Keratinocyte (primary cell): ENCODE results near the gene CHID1. TPM values are rescaled to one million over a fixed set of nuclear protein-coding genes. Genes with fewer than 3 reads are reported as not detected.

ENCODE experiments used
- DNase-seq: peaks from one replicate; pipeline ENCODE4 v3.0.0-alpha.2; 2011; ENCODE audit warnings: low read depth, missing footprints, low spot score
- FAIRE-seq: peaks from 2 replicates; lab custom pipeline; 2011; peaks lifted over from hg19 to GRCh38; lab: Jason Lieb, UNC
- H2AFZ ChIP-seq: 2 replicates; pipeline ENCODE4 v1.6.0; 2012; ENCODE audit warnings: low read length, control low read depth, inconsistent platforms; ENCODE audit not compliant: control insufficient read depth
- H3K27ac ChIP-seq: 2 replicates; pipeline ENCODE4 v1.5.1; 2011; ENCODE audit warnings: low read length; ENCODE audit not compliant: control insufficient read depth, insufficient read depth
- H3K27me3 ChIP-seq: 3 replicates; pipeline ENCODE4 v1.6.0; 2011; ENCODE audit warnings: low read length; ENCODE audit not compliant: control insufficient read depth, insufficient read depth; ENCODE audit errors: extremely low read depth
- H3K36me3 ChIP-seq, 2 experiments: 2 replicates in 1 of 2; 3 replicates in 1 of 2; pipeline ENCODE4 v1.5.1; 2011; ENCODE audit warnings: low read length in 2 of 2, mild to moderate bottlenecking in 1 of 2; ENCODE audit not compliant: control insufficient read depth in 2 of 2, insufficient read depth in 2 of 2; ENCODE audit errors: extremely low read depth in 1 of 2
- H3K4me1 ChIP-seq: 3 replicates; pipeline ENCODE4 v1.5.1; 2011; ENCODE audit warnings: low read length; ENCODE audit not compliant: control insufficient read depth, insufficient read depth; ENCODE audit errors: extremely low read depth
- H3K4me2 ChIP-seq: 3 replicates; pipeline ENCODE4 v1.6.0; 2011; ENCODE audit warnings: low read depth, low read length; ENCODE audit not compliant: control insufficient read depth, insufficient read depth; ENCODE audit errors: extremely low read depth
- H3K4me3 ChIP-seq, 3 experiments: fragments of 200-600 bp in 1 of 3; sonication (generic) in 1 of 3; 2 replicates in 2 of 3; 3 replicates in 1 of 3; pipeline ENCODE4 v1.5.1; 2011 to 2016; ENCODE audit warnings: low read length in 3 of 3, mild to moderate bottlenecking in 3 of 3, control low read depth in 2 of 3, inconsistent platforms in 1 of 3, low read depth in 1 of 3, mixed read lengths in 1 of 3, mixed run types in 1 of 3, moderate library complexity in 1 of 3; ENCODE audit not compliant: control insufficient read depth in 2 of 3, insufficient read depth in 2 of 3; ENCODE audit errors: extremely low read depth in 1 of 3
- H3K79me2 ChIP-seq: 2 replicates; pipeline ENCODE4 v1.6.0; 2012; ENCODE audit warnings: low read length; ENCODE audit not compliant: control insufficient read depth, insufficient read depth
- H3K9ac ChIP-seq: 3 replicates; pipeline ENCODE4 v1.6.0; 2011; ENCODE audit warnings: low read length; ENCODE audit not compliant: control insufficient read depth, insufficient read depth; ENCODE audit errors: extremely low read depth
- H3K9me1 ChIP-seq: 3 replicates; pipeline ENCODE4 v1.6.0; 2011; ENCODE audit warnings: low read length; ENCODE audit not compliant: control insufficient read depth, insufficient read depth; ENCODE audit errors: extremely low read depth
- H3K9me3 ChIP-seq: 2 replicates; pipeline ENCODE4 v1.5.1; 2012; ENCODE audit warnings: low read depth, low read length; ENCODE audit not compliant: control insufficient read depth
- H4K20me1 ChIP-seq: 3 replicates; pipeline ENCODE4 v1.6.0; 2011; ENCODE audit warnings: low read length; ENCODE audit not compliant: control insufficient read depth, insufficient read depth; ENCODE audit errors: extremely low read depth
- EZH2 ChIP-seq: IDR thresholded peaks from one replicate; pipeline ENCODE4 v1.6.1; 2012; ENCODE audit warnings: inconsistent platforms, mild to moderate bottlenecking, low read length, moderate library complexity
- dilution Hi-C: fragments of 300-500 bp; cut with MboI; formaldehyde crosslinking; loops from one replicate; pipeline ENCODE4 v1.7.0; 2020; ENCODE audit warnings: low sequenced_read_pairs; ENCODE audit not compliant: extremely low pct_ligation_motif_present
- polyA plus RNA-seq, 5 experiments: library from polyadenylated mRNA; depleted of rRNA in 3 of 5; stranded (reverse) in 3 of 5; stranded (forward) in 1 of 5; unstranded in 1 of 5; fragments of >200 nt; gene quantifications; 1 replicate in 1 of 5; 2 replicates in 3 of 5; 3 replicates in 1 of 5; pipeline versions ENCODE4 v1.2.1 to v1.2.3, GENCODE V29; 2011 to 2012; ENCODE audit warnings: missing spikeins in 2 of 5, low read depth in 1 of 5, low replicate concordance in 1 of 5
- TF ChIP-seq, protein P1 (sequence below), 3 experiments: IDR thresholded peaks in 1 of 3; conservative IDR thresholded peaks in 1 of 3; optimal IDR thresholded peaks in 1 of 3; 2 replicates in 2 of 3; 3 replicates in 1 of 3; pipeline versions ENCODE3 to v1.5.1; 2011; ENCODE audit warnings: low read length in 3 of 3, mild to moderate bottlenecking in 3 of 3, moderate library complexity in 2 of 3, control low read depth in 1 of 3, inconsistent platforms in 1 of 3; ENCODE audit not compliant: insufficient read depth in 2 of 3; ENCODE audit errors: extremely low read depth in 1 of 3

Gene CHID1
- polyA plus RNA-seq, 1 donor (not counting 4 experiments of a cell fraction or from before 2014, with no cell fraction given): 23.0 TPM

DNA sequence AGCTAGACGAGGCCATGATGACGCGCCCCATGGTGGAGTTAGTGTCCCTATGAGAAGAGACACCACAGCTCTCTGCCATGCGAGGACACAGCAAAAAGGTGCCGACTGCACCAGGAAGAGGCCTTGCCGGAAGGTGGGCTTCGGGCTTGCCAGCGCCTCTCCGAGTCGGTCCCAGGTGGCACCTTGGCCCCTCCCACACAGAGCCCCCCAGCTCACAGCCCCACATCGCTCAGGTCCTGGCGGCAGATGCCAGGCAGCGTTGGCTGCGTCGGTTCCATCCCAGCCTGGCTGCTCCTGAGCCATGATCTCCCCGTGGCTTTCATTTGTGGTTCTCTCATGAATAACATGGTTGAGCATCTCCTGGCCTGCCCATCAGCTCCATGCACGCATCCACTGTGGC, 24.0 kb downstream of the CHID1 start:
- H3K4me1 ChIP-seq: no peaks in the 10 kb centered on the region
- H3K9me1 ChIP-seq: no peaks in the 10 kb centered on the region
- no peaks in the 10 kb centered on the region for H3K79me2 ChIP-seq
- H3K27me3 ChIP-seq: no peaks in the 10 kb centered on the region
- no peak overlapping the region for H3K9ac ChIP-seq
- dilution Hi-C loops: no loop called here
- no peak overlapping the region for H2AFZ ChIP-seq
- no peaks in the 10 kb centered on the region for H3K9me3 ChIP-seq
- no peaks in the 10 kb centered on the region for H4K20me1 ChIP-seq
- H3K36me3 ChIP-seq: peaks cover 7 to 11% of the 10 kb centered on the region in 2 experiments
- no peak overlapping the region for H3K27ac ChIP-seq
- DNase-seq: no peak
- H3K4me2 ChIP-seq: no peak overlapping the region
- TF ChIP-seq, protein P1, sequence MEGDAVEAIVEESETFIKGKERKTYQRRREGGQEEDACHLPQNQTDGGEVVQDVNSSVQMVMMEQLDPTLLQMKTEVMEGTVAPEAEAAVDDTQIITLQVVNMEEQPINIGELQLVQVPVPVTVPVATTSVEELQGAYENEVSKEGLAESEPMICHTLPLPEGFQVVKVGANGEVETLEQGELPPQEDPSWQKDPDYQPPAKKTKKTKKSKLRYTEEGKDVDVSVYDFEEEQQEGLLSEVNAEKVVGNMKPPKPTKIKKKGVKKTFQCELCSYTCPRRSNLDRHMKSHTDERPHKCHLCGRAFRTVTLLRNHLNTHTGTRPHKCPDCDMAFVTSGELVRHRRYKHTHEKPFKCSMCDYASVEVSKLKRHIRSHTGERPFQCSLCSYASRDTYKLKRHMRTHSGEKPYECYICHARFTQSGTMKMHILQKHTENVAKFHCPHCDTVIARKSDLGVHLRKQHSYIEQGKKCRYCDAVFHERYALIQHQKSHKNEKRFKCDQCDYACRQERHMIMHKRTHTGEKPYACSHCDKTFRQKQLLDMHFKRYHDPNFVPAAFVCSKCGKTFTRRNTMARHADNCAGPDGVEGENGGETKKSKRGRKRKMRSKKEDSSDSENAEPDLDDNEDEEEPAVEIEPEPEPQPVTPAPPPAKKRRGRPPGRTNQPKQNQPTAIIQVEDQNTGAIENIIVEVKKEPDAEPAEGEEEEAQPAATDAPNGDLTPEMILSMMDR (optimal IDR thresholded peaks at IDR 0.05 in 1 of 3, IDR thresholded peaks at IDR 0.05 in 1 of 3, conservative IDR thresholded peaks at IDR 0.05 in 1 of 3; ENCODE audit: extremely low read depth in 1 of 3, insufficient read depth in 2 of 3, low read length in 3 of 3): no peak
- no peak for TF ChIP-seq EZH2
- FAIRE-seq: no peak
- H3K4me3 ChIP-seq: no peak overlapping the region

DNA sequence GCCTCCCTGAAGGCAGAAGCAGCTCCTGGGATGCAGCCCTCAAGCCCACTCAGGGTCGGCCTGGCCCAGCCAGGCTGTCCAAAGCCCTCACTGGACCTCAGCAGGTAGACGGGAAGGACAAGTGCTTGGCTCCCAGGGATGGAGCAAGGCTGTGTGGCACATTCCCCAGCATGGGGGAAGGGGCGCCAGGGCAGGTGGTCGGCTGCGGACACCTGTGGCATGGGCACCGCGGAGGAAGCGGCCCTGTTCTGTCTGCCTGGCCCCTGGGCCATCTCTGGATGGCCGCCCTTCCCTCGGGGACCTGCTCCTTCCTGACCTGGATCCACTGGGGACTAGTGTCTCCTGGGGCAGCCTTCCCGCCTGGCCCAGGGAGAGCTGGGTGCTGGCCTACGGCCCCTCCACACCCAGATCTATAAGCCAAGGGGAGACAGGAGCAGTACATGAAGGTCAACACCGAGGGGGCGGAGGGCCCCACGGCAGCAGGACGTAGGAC, 26.0 kb downstream of the CHID1 start:
- Histone ChIP-seq H3K27ac (no peak overlapping the region), H3K27me3 (no peaks in the 10 kb centered on the region), H3K9ac (no peak overlapping the region), H4K20me1 (no peaks in the 10 kb centered on the region), H3K9me3 (no peaks in the 10 kb centered on the region), H3K4me2 (no peak overlapping the region), H3K9me1 (no peaks in the 10 kb centered on the region), H2AFZ (no peak overlapping the region), H3K79me2 (no peaks in the 10 kb centered on the region), H3K4me1 (no peaks in the 10 kb centered on the region), H3K36me3 (peaks cover 10 to 11% of the 10 kb centered on the region in 2 experiments), H3K4me3 (no peak overlapping the region)
- TF ChIP-seq EZH2: no peak
- TF ChIP-seq, protein P1 (optimal IDR thresholded peaks at IDR 0.05 in 1 of 3, IDR thresholded peaks at IDR 0.05 in 1 of 3, conservative IDR thresholded peaks at IDR 0.05 in 1 of 3; ENCODE audit: extremely low read depth in 1 of 3, insufficient read depth in 2 of 3, low read length in 3 of 3): no peak
- DNase-seq (no peak), FAIRE-seq (no peak)
- dilution Hi-C loops: no loop called here
